ENCODE data around the gene EVI5L. TPM values are rescaled to one million over a fixed set of nuclear protein-coding genes. Genes with fewer than 3 reads are reported as not detected.

The EVI5L gene
- polyA plus RNA-seq, 1 donor from 2014 or later: 50.6 TPM

DNA sequence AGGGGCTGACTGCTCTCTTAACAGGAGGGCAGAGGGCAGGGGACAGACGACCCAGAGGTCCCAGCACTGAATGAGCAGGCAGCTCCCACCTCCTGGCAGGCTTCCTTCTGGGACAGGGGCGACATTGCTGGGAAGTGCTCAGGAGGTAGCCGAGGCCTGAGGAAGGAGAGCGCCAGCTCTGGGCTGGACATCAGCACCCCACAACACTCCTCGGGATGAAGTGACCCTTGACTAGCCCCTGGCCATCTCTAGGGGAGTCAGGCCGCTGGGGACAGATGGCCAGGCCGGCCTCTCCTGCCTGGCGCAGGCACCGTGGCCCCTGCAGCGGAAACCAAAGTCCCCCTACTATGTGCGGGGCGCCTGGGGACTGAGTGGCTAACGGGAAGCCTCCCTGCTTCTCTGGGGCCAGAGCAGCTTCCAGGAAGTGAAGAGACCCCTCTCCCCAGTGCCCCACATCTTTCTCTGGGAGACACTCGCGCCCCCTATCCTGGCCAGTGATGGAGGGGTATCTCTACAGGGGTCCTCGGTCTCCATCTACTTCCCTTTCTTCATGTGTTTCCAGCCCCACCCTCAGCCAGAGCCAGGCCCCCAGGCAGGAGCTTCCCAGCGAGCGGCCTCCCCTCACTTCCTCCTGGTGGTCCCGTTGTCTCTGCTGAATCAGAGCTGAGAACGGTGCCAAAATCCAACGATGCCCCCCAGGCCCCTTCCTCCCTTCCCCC is 34.1 kb downstream of the EVI5L start:
- Histone ChIP-seq H3K27me3 (ENCODE audit: insufficient read depth, low read depth, low read length) (no peaks in the 10 kb centered on the region), H3K9me2 (ENCODE audit: insufficient read depth, low read length) (no peaks in the 10 kb centered on the region), H3K9ac (ENCODE audit: low read length) (no peak overlapping the region), H3K36me3 (ENCODE audit: insufficient read depth, low read length) (no peaks in the 10 kb centered on the region), H3F3A (ENCODE audit: insufficient read depth, low read length, poor library complexity, severe bottlenecking) (no peaks in the 10 kb centered on the region), H3K4me3 (ENCODE audit: low read length) (no peak overlapping the region), H3K79me2 (replicated peaks; ENCODE audit: insufficient read depth, low read length) (no peaks in the 10 kb centered on the region), H3K4me2 (ENCODE audit: low read length) (no peak overlapping the region), H3K9me3 (ENCODE audit: low read length) (no peaks in the 10 kb centered on the region), H2AFZ (ENCODE audit: low read depth, low read length) (no peak overlapping the region), H4K20me1 (ENCODE audit: insufficient read depth) (no peaks in the 10 kb centered on the region), H3K27ac (ENCODE audit: low read length) (no peak overlapping the region)
- TF ChIP-seq REST (IDR thresholded peaks at IDR 0.05; ENCODE audit: borderline replicate concordance) (no peak), SMC3 (conservative IDR thresholded peaks at IDR 0.05; ENCODE audit: poor library complexity) (no peak)

DNA sequence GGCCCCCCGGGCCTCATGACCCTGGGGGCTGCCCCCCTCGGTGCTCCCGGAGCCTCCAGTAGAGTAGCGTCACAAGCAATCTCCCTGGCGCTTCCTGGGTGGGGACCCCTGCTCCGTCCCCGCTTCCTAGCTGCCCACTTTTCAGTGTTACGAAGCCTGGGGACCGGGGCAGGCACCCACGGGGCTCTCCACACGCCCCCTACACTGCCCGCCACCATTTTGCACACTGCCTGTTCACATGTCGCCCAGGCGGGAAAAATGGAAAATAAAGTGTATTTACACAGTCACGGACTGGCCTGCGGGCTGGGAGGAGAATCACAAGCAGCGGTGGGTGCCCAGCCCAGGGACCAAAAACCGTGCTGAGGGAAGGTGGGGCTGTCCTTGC is 34.7 kb downstream of the EVI5L start:
- Histone ChIP-seq H3K9ac (ENCODE audit: low read length) (no peak overlapping the region), H3K4me3 (ENCODE audit: low read length) (no peak overlapping the region), H3K9me3 (ENCODE audit: low read length) (no peaks in the 10 kb centered on the region), H4K20me1 (ENCODE audit: insufficient read depth) (no peaks in the 10 kb centered on the region), H3K36me3 (ENCODE audit: insufficient read depth, low read length) (no peaks in the 10 kb centered on the region), H2AFZ (ENCODE audit: low read depth, low read length) (no peak overlapping the region), H3K27me3 (ENCODE audit: insufficient read depth, low read depth, low read length) (no peaks in the 10 kb centered on the region), H3F3A (ENCODE audit: insufficient read depth, low read length, poor library complexity, severe bottlenecking) (no peaks in the 10 kb centered on the region), H3K4me2 (ENCODE audit: low read length) (no peak overlapping the region), H3K9me2 (ENCODE audit: insufficient read depth, low read length) (no peaks in the 10 kb centered on the region), H3K27ac (ENCODE audit: low read length) (no peak overlapping the region), H3K79me2 (replicated peaks; ENCODE audit: insufficient read depth, low read length) (no peaks in the 10 kb centered on the region)
- no peak for TF ChIP-seq MXI1 (conservative IDR thresholded peaks at IDR 0.05; ENCODE audit: poor library complexity, severe bottlenecking)
- no peak for TF ChIP-seq REST (IDR thresholded peaks at IDR 0.05; ENCODE audit: borderline replicate concordance)
- TF ChIP-seq CTCF (IDR thresholded peaks at IDR 0.05; ENCODE audit: poor library complexity, severe bottlenecking): no peak
- no peak for TF ChIP-seq EZH2 (IDR thresholded peaks at IDR 0.05; ENCODE audit: borderline replicate concordance, insufficient read depth, low read length, poor library complexity, severe bottlenecking)
- TF ChIP-seq EP300 (conservative IDR thresholded peaks at IDR 0.05; ENCODE audit: poor library complexity, severe bottlenecking): no peak
- TF ChIP-seq SMC3 (conservative IDR thresholded peaks at IDR 0.05; ENCODE audit: poor library complexity): no peak
- no peak for TF ChIP-seq RAD21 (conservative IDR thresholded peaks at IDR 0.05)
- TF ChIP-seq TAF1 (IDR thresholded peaks at IDR 0.05; ENCODE audit: low read depth): no peak
- TF ChIP-seq POLR2AphosphoS5 (IDR thresholded peaks at IDR 0.05): no peak
